PC-3 (cell line): ENCODE data around the gene ADO. TPM values are rescaled to one million over a fixed set of nuclear protein-coding genes. Genes with fewer than 3 reads are reported as not detected.

Experiments
- ATAC-seq: fragments of 200-7000 bp; cut with Tn5 transposase; 2 replicates; pipeline ENCODE4 v1.9.1; 2020; ENCODE audit warnings: mild to moderate bottlenecking, moderate library complexity
- BruUV-seq: library from RNA; stranded (reverse); fragments of 400-500 nt; replicated peaks from 2 replicates; lab custom pipeline; 2021; lab: Mats Ljungman, UMichigan
- CTCF ChIA-PET: fragments of 300-600 bp; sonication (Branson Sonifier 250); formaldehyde crosslinking; loops from one replicate; lab custom pipeline; 2022; ENCODE audit warnings: antibody characterized with exemption; lab: Charles Lee
- POLR2A ChIA-PET: fragments of 300-600 bp; sonication (Branson Sonifier 250); formaldehyde crosslinking; loops from one replicate; lab custom pipeline; 2022; ENCODE audit warnings: antibody characterized with exemption; ENCODE audit not compliant: unreplicated experiment; lab: Charles Lee
- DNase-seq: peaks from one replicate; pipeline ENCODE4 v3.0.0-alpha.2; 2015
- H2AFZ ChIP-seq: fragments of 300-600 bp; sonication (generic); 2 replicates; pipeline ENCODE4 v1.6.0; 2016; ENCODE audit warnings: antibody characterized with exemption, low read length
- H3F3A ChIP-seq: fragments of 300-600 bp; sonication (generic); one replicate; pipeline ENCODE4 v1.6.0; 2017; ENCODE audit warnings: antibody characterized with exemption, low read length, control low read depth, mild to moderate bottlenecking; ENCODE audit not compliant: unreplicated experiment
- H3K27ac ChIP-seq: fragments of 300-600 bp; sonication (generic); 2 replicates; pipeline ENCODE4 v1.5.1; 2016; ENCODE audit warnings: mild to moderate bottlenecking, low read length
- H3K27me3 ChIP-seq: fragments of 300-600 bp; sonication (generic); 2 replicates; pipeline ENCODE4 v1.6.1; 2016; ENCODE audit warnings: low read length, mixed read lengths
- H3K36me3 ChIP-seq: fragments of 300-600 bp; sonication (generic); 2 replicates; pipeline ENCODE4 v1.6.1; 2016; ENCODE audit warnings: low read depth, mixed run types, low read length, mixed read lengths
- H3K4me1 ChIP-seq: fragments of 300-600 bp; sonication (generic); 2 replicates; pipeline ENCODE4 v1.5.1; 2016; ENCODE audit warnings: low read length; ENCODE audit not compliant: insufficient read depth
- H3K4me2 ChIP-seq: fragments of 300-600 bp; sonication (generic); 2 replicates; pipeline ENCODE4 v1.6.0; 2016; ENCODE audit warnings: low read length
- H3K4me3 ChIP-seq: fragments of 300-600 bp; sonication (generic); 2 replicates; pipeline ENCODE4 v1.5.1; 2016; ENCODE audit warnings: mild to moderate bottlenecking, low read length, mixed read lengths
- H3K79me2 ChIP-seq: fragments of 300-600 bp; sonication (generic); 2 replicates; pipeline ENCODE4 v1.6.1; 2017; ENCODE audit warnings: low read length, mixed read lengths
- H3K9ac ChIP-seq: fragments of 300-600 bp; sonication (generic); 2 replicates; pipeline ENCODE4 v1.6.0; 2016; ENCODE audit warnings: mild to moderate bottlenecking, low read length
- H3K9me2 ChIP-seq: fragments of 300-600 bp; sonication (generic); replicated peaks from 2 replicates; pipeline ENCODE4 v1.6.1; 2016; ENCODE audit warnings: mixed run types, low read length, mixed read lengths
- H3K9me3 ChIP-seq: fragments of 300-600 bp; sonication (generic); 2 replicates; pipeline ENCODE4 v1.6.1; 2016; ENCODE audit warnings: low read length, mixed read lengths
- H4K20me1 ChIP-seq: fragments of 300-600 bp; sonication (generic); 2 replicates; pipeline ENCODE4 v1.6.1; 2016; ENCODE audit warnings: low read length, mixed read lengths
- EZH2 ChIP-seq: fragments of 300-600 bp; sonication (generic); IDR thresholded peaks from one replicate; pipeline ENCODE4 v1.6.1; 2017; ENCODE audit warnings: antibody characterized with exemption, mild to moderate bottlenecking, low read length; ENCODE audit not compliant: unreplicated experiment
- EZH2phosphoT487 ChIP-seq: fragments of 300-600 bp; sonication (generic); IDR thresholded peaks from 2 replicates; pipeline ENCODE4 v1.6.1; 2018; ENCODE audit warnings: mild to moderate bottlenecking, antibody characterized with exemption, low read length, borderline replicate concordance
- intact Hi-C: fragments of 100-400 bp; cut with micrococcal nuclease; formaldehyde crosslinking; loops from 2 replicates; pipeline ENCODE4 v1.9.0; 2023
- total RNA-seq: library from RNA; depleted of rRNA; stranded (reverse); fragments of >200 nt; gene quantifications from 2 replicates; pipeline ENCODE4 v1.2.3, GENCODE V29; 2014
- TF ChIP-seq, protein P1 (sequence below): fragments of 300-600 bp; sonication (generic); conservative IDR thresholded peaks from 2 replicates; pipeline ENCODE4 v1.5.1; 2017; ENCODE audit warnings: antibody characterized with exemption, low read depth, mild to moderate bottlenecking, low read length

ADO gene
- total RNA-seq, 1 experiment from 2014 or later = 107 TPM

DNA sequence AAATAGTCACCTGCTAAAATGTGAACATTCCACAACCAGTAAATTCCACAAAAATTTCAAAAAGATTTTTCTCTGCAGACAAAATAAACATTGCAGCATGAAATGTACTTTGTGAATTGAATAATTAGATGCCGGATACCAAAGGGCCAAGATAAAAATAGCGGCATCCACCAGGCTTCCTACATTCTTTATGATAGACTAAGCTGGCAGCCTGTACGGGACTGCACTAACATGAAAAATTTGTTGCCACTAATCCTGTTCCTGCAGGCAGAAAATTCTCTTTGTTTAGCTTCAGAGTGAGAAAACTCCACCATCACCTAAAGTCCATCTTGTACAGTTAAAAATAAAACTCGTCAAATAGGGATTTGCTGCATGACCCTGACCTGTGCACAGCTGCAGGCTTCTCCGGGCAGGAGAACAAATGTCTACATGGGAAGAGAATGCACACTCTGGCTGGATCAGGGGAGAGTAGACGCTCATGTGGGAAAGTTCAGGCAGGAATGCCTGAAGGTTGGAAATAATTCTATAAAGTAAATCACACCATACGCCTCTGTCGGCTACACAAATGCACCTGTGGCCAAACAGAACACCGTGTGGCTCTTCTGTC, 15.6 kb upstream of the ADO start:
- H3K9ac ChIP-seq = no peak overlapping the region
- no peaks in the 10 kb centered on the region for H3K79me2 ChIP-seq
- ChIA-PET CTCF (no interaction called here), POLR2A (no interaction called here)
- peaks cover under 1% of the 10 kb centered on the region for H3K4me1 ChIP-seq
- ATAC-seq (no peak; the same call in 1 of the 2 replicates), DNase-seq (no peak)
- H2AFZ ChIP-seq = no peak overlapping the region
- H3K9me3 ChIP-seq = no peaks in the 10 kb centered on the region
- TF ChIP-seq EZH2 = no peak
- no peak for TF ChIP-seq EZH2phosphoT487
- TF ChIP-seq, protein P1, sequence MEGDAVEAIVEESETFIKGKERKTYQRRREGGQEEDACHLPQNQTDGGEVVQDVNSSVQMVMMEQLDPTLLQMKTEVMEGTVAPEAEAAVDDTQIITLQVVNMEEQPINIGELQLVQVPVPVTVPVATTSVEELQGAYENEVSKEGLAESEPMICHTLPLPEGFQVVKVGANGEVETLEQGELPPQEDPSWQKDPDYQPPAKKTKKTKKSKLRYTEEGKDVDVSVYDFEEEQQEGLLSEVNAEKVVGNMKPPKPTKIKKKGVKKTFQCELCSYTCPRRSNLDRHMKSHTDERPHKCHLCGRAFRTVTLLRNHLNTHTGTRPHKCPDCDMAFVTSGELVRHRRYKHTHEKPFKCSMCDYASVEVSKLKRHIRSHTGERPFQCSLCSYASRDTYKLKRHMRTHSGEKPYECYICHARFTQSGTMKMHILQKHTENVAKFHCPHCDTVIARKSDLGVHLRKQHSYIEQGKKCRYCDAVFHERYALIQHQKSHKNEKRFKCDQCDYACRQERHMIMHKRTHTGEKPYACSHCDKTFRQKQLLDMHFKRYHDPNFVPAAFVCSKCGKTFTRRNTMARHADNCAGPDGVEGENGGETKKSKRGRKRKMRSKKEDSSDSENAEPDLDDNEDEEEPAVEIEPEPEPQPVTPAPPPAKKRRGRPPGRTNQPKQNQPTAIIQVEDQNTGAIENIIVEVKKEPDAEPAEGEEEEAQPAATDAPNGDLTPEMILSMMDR = no peak
- BruUV-seq = no TSS peak
- H3K4me3 ChIP-seq = no peak overlapping the region
- H3K9me2 ChIP-seq = no peaks in the 10 kb centered on the region
- H3K4me2 ChIP-seq = no peak overlapping the region
- no peaks in the 10 kb centered on the region for H3K27me3 ChIP-seq
- no peaks in the 10 kb centered on the region for H3K36me3 ChIP-seq
- H4K20me1 ChIP-seq = no peaks in the 10 kb centered on the region
- intact Hi-C loops = no loop called here
- no peak overlapping the region for H3K27ac ChIP-seq
- H3F3A ChIP-seq = no peaks in the 10 kb centered on the region

DNA sequence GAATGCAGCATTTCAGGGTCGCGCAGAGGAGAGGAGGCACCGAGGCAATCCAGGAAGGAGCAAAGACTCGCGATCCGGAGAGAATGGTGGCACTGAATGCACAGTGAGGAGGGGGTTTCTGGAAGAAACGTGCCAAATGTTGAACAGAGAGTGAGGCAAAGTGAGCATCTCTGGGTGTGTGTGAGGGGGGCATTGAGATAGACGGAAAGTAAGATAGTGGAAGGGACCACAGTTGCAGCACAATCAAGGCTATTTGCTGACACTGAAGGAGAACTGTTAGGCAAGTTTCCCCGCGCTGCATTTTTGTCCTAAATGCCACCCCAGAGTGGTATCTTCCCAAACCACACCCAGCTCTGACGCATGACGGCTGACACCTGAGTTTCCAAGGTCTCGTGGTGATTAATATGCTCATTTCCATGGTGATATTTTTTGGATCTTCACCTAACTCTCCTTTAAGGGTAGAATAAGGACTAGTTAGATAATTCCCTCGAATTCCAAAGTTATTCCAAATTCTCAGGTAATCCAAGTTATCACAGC, 14.4 kb upstream of the ADO start:
- POLR2A ChIA-PET = no interaction called here
- CTCF ChIA-PET = no interaction called here
- H3K27me3 ChIP-seq = no peaks in the 10 kb centered on the region
- H3K27ac ChIP-seq = no peak overlapping the region
- DNase-seq = no peak
- H4K20me1 ChIP-seq = no peaks in the 10 kb centered on the region
- no TSS peak for BruUV-seq
- H3K79me2 ChIP-seq = no peaks in the 10 kb centered on the region
- intact Hi-C loops = no loop called here
- ATAC-seq = no peak
- H3K9ac ChIP-seq = no peak overlapping the region
- H2AFZ ChIP-seq = no peak overlapping the region
- H3K36me3 ChIP-seq = no peaks in the 10 kb centered on the region
- no peak overlapping the region for H3K4me3 ChIP-seq
- TF ChIP-seq EZH2phosphoT487 (no peak), EZH2 (no peak)
- TF ChIP-seq, protein P1 = no peak
- no peaks in the 10 kb centered on the region for H3K9me2 ChIP-seq
- H3F3A ChIP-seq = no peaks in the 10 kb centered on the region
- H3K9me3 ChIP-seq = no peaks in the 10 kb centered on the region
- H3K4me1 ChIP-seq = peaks cover 12% of the 10 kb centered on the region
- no peak overlapping the region for H3K4me2 ChIP-seq

DNA sequence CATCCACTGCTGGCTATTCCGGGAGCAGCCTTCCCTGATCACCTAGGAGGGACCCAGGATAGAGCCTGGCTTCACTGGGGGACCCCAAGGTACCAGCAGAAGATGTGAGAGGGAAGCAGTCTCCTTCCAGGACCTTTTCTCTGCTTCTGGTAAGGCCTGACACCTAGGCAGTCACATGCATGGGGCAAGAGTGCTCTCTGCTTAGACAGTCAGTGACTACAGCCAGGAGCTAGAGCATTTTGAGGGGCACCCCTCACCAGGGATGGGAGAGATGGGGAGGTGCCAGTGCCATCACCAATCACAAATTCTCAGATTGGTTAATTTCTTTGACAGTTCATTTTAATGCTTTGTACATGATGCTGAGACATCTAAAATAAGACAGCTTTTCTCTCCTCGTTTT, 13.9 kb upstream of the ADO start:
- Histone ChIP-seq H4K20me1 (no peaks in the 10 kb centered on the region), H3K27me3 (no peaks in the 10 kb centered on the region), H3K79me2 (no peaks in the 10 kb centered on the region), H3K9me2 (no peaks in the 10 kb centered on the region), H3K4me1 (peaks cover 14% of the 10 kb centered on the region), H3K4me3 (no peak overlapping the region), H3K4me2 (no peak overlapping the region), H3F3A (no peaks in the 10 kb centered on the region), H3K36me3 (no peaks in the 10 kb centered on the region), H3K27ac (no peak overlapping the region), H2AFZ (no peak overlapping the region), H3K9me3 (no peaks in the 10 kb centered on the region), H3K9ac (no peak overlapping the region)
- intact Hi-C loops = no loop called here
- ATAC-seq = no peak
- DNase-seq = no peak
- ChIA-PET POLR2A (no interaction called here), CTCF (no interaction called here)
- no TSS peak for BruUV-seq
- TF ChIP-seq EZH2 = no peak
- TF ChIP-seq EZH2phosphoT487 = no peak
- TF ChIP-seq, protein P1 = no peak
